Ammon's horn (tissue), 1 donor: ENCODE results near the gene SLCO3A1.

Source experiments
- DNase-seq: peaks from one replicate; pipeline ENCODE4 v3.0.0-alpha.2; 2016; ENCODE audit warnings: low spot score

The SLCO3A1 gene

GRCh38 chr15:92128788-92129187 lies 275.3 kb downstream of the SLCO3A1 start:
- DNase-seq, result no peak

GRCh38 chr15:92130244-92130643 lies 276.7 kb downstream of the SLCO3A1 start:
- DNase-seq, result no peak

- DNase-seq, result no peak
Observed at GRCh38 chr15:92130906-92131305, 277.4 kb downstream of the SLCO3A1 start.

GRCh38 chr15:92132982-92133755 lies 279.7 kb downstream of the SLCO3A1 start:
- DNase-seq, result no peak

GRCh38 chr15:92140796-92141195 lies 287.3 kb downstream of the SLCO3A1 start:
- DNase-seq, result no peak

- DNase-seq, result no peak
Observed at GRCh38 chr15:92141607-92142006, 288.1 kb downstream of the SLCO3A1 start.

- no peak for DNase-seq
Observed at GRCh38 chr15:92142242-92143232, 289.0 kb downstream of the SLCO3A1 start.

- DNase-seq, result no peak
Observed at GRCh38 chr15:92143765-92144164, 290.3 kb downstream of the SLCO3A1 start.

- DNase-seq, result no peak
Observed at GRCh38 chr15:92146511-92147150, 293.1 kb downstream of the SLCO3A1 start.

GRCh38 chr15:92149029-92149428 lies 295.5 kb downstream of the SLCO3A1 start:
- DNase-seq, result no peak

GRCh38 chr15:92149465-92149864 lies 296.0 kb downstream of the SLCO3A1 start:
- no peak for DNase-seq

- peak; percentile 25 for DNase-seq
Observed at GRCh38 chr15:92151168-92151567, 297.7 kb downstream of the SLCO3A1 start.

GRCh38 chr15:92151741-92152140 lies 298.2 kb downstream of the SLCO3A1 start:
- DNase-seq, result no peak

GRCh38 chr15:92152983-92153382 lies 299.5 kb downstream of the SLCO3A1 start:
- DNase-seq, result no peak

- no peak for DNase-seq
Observed at GRCh38 chr15:92153620-92154019, 300.1 kb downstream of the SLCO3A1 start.

- no peak for DNase-seq
Observed at GRCh38 chr15:92155934-92156333, 302.4 kb downstream of the SLCO3A1 start.

- DNase-seq, result no peak
Observed at GRCh38 chr15:92157666-92158298, 304.3 kb downstream of the SLCO3A1 start.

- no peak for DNase-seq
Observed at GRCh38 chr15:92158426-92158825, 304.9 kb downstream of the SLCO3A1 start.

GRCh38 chr15:92159481-92159880 lies 306.0 kb downstream of the SLCO3A1 start:
- no peak for DNase-seq

- DNase-seq, result peak; percentile 30
Observed at GRCh38 chr15:92159906-92160841, 306.7 kb downstream of the SLCO3A1 start.
